HCT116 (cell line): Measurements from ENCODE around the gene IZUMO4. TPM values are rescaled to one million over a fixed set of nuclear protein-coding genes. Genes with fewer than 3 reads are reported as not detected.
A peak's percentile ranks its signal among the peaks of the same experiment; 100 is the strongest.
"Not testable (repeated sequence)": the region's sequence is repeated elsewhere in the genome, so short reads cannot be mapped to it uniquely, and the experiment has no call there.

ENCODE experiments used
- ATAC-seq: fragments of 200-7000 bp; cut with Tn5 transposase; 2 replicates; pipeline ENCODE4 v1.9.1; 2020; ENCODE audit warnings: mild to moderate bottlenecking, moderate library complexity
- BruUV-seq: library from RNA; stranded (reverse); fragments of 400-500 nt; replicated peaks from 2 replicates; lab custom pipeline; 2021; lab: Mats Ljungman, UMichigan
- CTCF ChIA-PET: fragments of 300-600 bp; sonication (Branson Sonifier 250); formaldehyde crosslinking; loops from one replicate; lab custom pipeline; 2021; ENCODE audit warnings: antibody characterized with exemption; lab: Charles Lee
- POLR2A ChIA-PET: fragments of 300-600, 350-600 bp; sonication (Branson Sonifier 250); formaldehyde crosslinking; loops from one replicate; lab custom pipeline; 2021; ENCODE audit warnings: antibody characterized with exemption; lab: Charles Lee
- RAD21 ChIA-PET, 2 experiments: fragments of 300-600 bp; sonication (Branson Sonifier 250); formaldehyde crosslinking; loops; one replicate each; lab custom pipeline; 2023; ENCODE audit warnings: low total read pairs in 2 of 2; ENCODE audit not compliant: uncharacterized antibody in 2 of 2, unreplicated experiment in 2 of 2, low non-redundant PET in 1 of 2; lab: Charles Lee
- DNase-seq: peaks from one replicate; pipeline ENCODE4 v3.0.0-alpha.2; 2010; ENCODE audit warnings: low read depth, low spot score
- H2AFZ ChIP-seq: fragments of 200-600 bp; shearing (Covaris generic), sonication (generic); 2 replicates; pipeline ENCODE4 v1.6.1; 2017; ENCODE audit warnings: low read depth, mixed run types, mixed read lengths, antibody characterized with exemption, low read length; ENCODE audit not compliant: poor library complexity, severe bottlenecking
- H3K27ac ChIP-seq: 2 replicates; pipeline ENCODE4 v1.5.1; 2012; ENCODE audit warnings: low read depth, low read length
- H3K27me3 ChIP-seq: fragments of 200-600 bp; sonication (generic); 2 replicates; pipeline ENCODE4 v1.6.1; 2016; ENCODE audit warnings: mixed run types, low read length, mixed read lengths; ENCODE audit not compliant: insufficient read depth
- H3K36me3 ChIP-seq, 2 experiments: fragments of 200-500 bp in 1 of 2; fragments of 200-600 bp in 1 of 2; sonication (Bioruptor generic) in 1 of 2; sonication (generic) in 1 of 2; 2 replicates each; pipeline versions ENCODE4 v1.5.1 to v1.6.1; 2014 to 2016; ENCODE audit warnings: low read length in 2 of 2, inconsistent platforms in 1 of 2, mixed read lengths in 1 of 2, mixed run types in 1 of 2; ENCODE audit not compliant: insufficient read depth in 2 of 2, control insufficient read depth in 1 of 2
- H3K4me1 ChIP-seq, 2 experiments: fragments of 200-600 bp in 1 of 2; sonication (generic) in 1 of 2; 2 replicates each; pipeline versions ENCODE4 v1.5.1 to v1.6.1; 2012 to 2017; ENCODE audit warnings: low read length in 2 of 2, inconsistent platforms in 1 of 2, mild to moderate bottlenecking in 1 of 2, mixed read lengths in 1 of 2, mixed run types in 1 of 2, moderate library complexity in 1 of 2; ENCODE audit not compliant: insufficient read depth in 2 of 2, control insufficient read depth in 1 of 2
- H3K4me2 ChIP-seq: fragments of 200-600 bp; sonication (generic); 2 replicates; pipeline ENCODE4 v1.6.1; 2017; ENCODE audit warnings: mixed run types, low read length, mixed read lengths
- H3K4me3 ChIP-seq, 2 experiments: fragments of 200-600 bp in 1 of 2; sonication (generic) in 1 of 2; replicated peaks in 1 of 2; 2 replicates each; pipeline ENCODE4 v1.5.1; 2011 to 2016; ENCODE audit warnings: low read length in 2 of 2, control low read depth in 1 of 2, low read depth in 1 of 2, mild to moderate bottlenecking in 1 of 2, mixed read lengths in 1 of 2, mixed run types in 1 of 2
- H3K79me2 ChIP-seq: fragments of 200-600 bp; sonication (generic); 2 replicates; pipeline ENCODE4 v1.6.1; 2017; ENCODE audit warnings: mild to moderate bottlenecking, mixed run types, low read length, moderate library complexity, mixed read lengths; ENCODE audit not compliant: insufficient read depth
- H3K9ac ChIP-seq: fragments of 200-600 bp; sonication (generic); 2 replicates; pipeline ENCODE4 v1.6.1; 2016; ENCODE audit warnings: low read length, mixed read lengths
- H3K9me2 ChIP-seq: fragments of 200-600 bp; sonication (generic), shearing (Covaris generic); 2 replicates; pipeline ENCODE4 v1.6.1; 2017; ENCODE audit warnings: mixed run types, mild to moderate bottlenecking, moderate library complexity; ENCODE audit not compliant: insufficient read depth
- H3K9me3 ChIP-seq, 2 experiments: fragments of 200-500 bp in 1 of 2; fragments of 200-600 bp in 1 of 2; sonication (Bioruptor generic) in 1 of 2; sonication (generic) in 1 of 2; 2 replicates each; pipeline ENCODE4 v1.6.1; 2014 to 2017; ENCODE audit warnings: low read length in 2 of 2, mixed read lengths in 2 of 2, inconsistent platforms in 1 of 2, low read depth in 1 of 2, mild to moderate bottlenecking in 1 of 2, mixed run types in 1 of 2, moderate library complexity in 1 of 2; ENCODE audit not compliant: control insufficient read depth in 1 of 2, insufficient read depth in 1 of 2
- H4K20me1 ChIP-seq: fragments of 200-600 bp; sonication (generic), shearing (Covaris generic); 2 replicates; pipeline ENCODE4 v1.6.1; 2017; ENCODE audit warnings: mixed run types, mild to moderate bottlenecking, moderate library complexity; ENCODE audit not compliant: insufficient read depth
- CBX3 ChIP-seq: IDR thresholded peaks from 2 replicates; pipeline ENCODE4 v1.6.1; 2012; ENCODE audit warnings: low read depth
- ELF1 ChIP-seq: IDR thresholded peaks from 2 replicates; pipeline ENCODE4 v1.6.1; 2012; ENCODE audit warnings: low read depth, borderline replicate concordance
- JUND ChIP-seq: IDR thresholded peaks from 2 replicates; pipeline ENCODE4 v1.6.1; 2012
- POLR2AphosphoS5 ChIP-seq: IDR thresholded peaks from 2 replicates; pipeline ENCODE4 v1.6.1; 2011; ENCODE audit warnings: mild to moderate bottlenecking, low read depth, low read length, moderate library complexity
- YY1 ChIP-seq: IDR thresholded peaks from 2 replicates; pipeline ENCODE4 v1.6.1; 2011; ENCODE audit warnings: low read length, low read depth, moderate library complexity, mild to moderate bottlenecking; ENCODE audit not compliant: insufficient replicate concordance; ENCODE audit errors: extremely low read depth
- ZNF274 ChIP-seq: fragments of 200-500 bp; sonication (Bioruptor generic); IDR thresholded peaks from 2 replicates; pipeline ENCODE4 v1.6.1; 2014; ENCODE audit warnings: mild to moderate bottlenecking, low read depth, low read length, inconsistent platforms
- intact Hi-C: fragments of 100-400 bp; cut with micrococcal nuclease; formaldehyde crosslinking; loops from 2 replicates; pipeline ENCODE4 v1.10.0; 2022
- total RNA-seq: library from RNA; stranded (reverse); gene quantifications from one replicate; pipeline ENCODE4 v1.2.1, GENCODE V29; 2021; ENCODE audit not compliant: unreplicated experiment
- TF ChIP-seq, protein P1 (sequence below): IDR thresholded peaks from 2 replicates; pipeline ENCODE4 v1.6.1; 2012

Gene IZUMO4
- total RNA-seq, 1 experiment from 2014 or later, result 6.1 TPM

DNA sequence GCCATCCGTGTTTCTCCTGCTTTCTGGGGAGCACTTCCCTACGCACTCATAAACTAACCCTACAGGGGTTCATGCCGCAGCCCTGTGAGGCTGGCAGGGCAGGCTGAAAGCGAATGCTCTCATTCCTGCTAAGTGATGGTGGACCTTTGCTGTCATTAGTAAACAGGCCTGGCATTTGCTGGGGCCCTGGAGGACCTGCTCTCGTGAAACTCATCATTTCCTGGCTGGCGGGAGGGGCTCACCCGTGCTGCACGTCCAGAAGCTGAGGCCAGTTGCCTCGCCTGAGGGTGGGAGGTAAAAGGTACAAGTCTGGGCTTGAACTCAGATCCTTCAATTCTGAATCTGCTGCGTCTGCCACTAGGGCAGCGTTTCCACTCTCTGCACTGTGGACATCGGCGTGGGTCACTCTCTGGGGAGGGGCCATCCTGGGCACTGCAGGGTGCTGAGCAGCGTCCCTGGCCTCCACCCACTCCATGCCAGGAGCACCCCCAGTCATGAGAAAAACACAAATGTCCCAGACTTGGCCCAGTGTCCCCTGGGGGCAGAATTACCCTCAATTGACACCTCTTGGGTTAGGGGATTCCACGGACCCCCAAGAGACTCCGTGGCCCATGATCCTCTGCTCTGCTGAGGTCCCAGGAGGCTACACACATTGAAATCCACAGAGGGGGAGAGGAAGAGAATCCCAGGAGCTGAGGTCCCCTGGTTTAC lies 7.6 kb upstream of the IZUMO4 start (continued):
- TF ChIP-seq ELF1, result no peak

DNA sequence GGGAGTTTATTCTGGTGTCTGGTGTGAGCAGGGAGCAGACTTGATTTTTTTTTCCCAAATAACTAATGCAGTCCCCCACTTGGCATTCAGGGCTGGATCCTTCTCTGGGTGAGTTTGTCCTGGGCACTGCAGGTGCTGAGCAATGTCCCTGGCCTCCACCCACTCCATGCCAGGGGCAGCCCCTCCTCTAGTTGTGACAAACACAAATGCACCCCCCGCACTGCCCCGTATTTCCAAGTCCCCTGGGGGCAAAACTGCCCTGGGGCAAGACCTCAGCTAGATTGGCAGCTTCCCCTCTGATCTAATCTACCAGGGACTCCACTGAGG lies 7.0 kb upstream of the IZUMO4 start:
- H3K4me3 ChIP-seq, result 0 out of 4 replicates have a peak overlapping the region, but pooled peaks of 1 of the 2 experiments have one; percentile 16
- intact Hi-C loops, result no loop called here
- H2AFZ ChIP-seq, result no peak overlapping the region
- DNase-seq (no peak), ATAC-seq (no peak)
- H3K9me3 ChIP-seq, result no peaks in the 10 kb centered on the region
- H3K27me3 ChIP-seq, result no peaks in the 10 kb centered on the region
- no peaks in the 10 kb centered on the region for H3K9me2 ChIP-seq
- POLR2A ChIA-PET, result no interaction called here
- peak overlapping the region; percentile 38 for H3K9ac ChIP-seq
- TF ChIP-seq ZNF274 (no peak), POLR2AphosphoS5 (peak; percentile 19; the same call in 1 of the 2 replicates), CBX3 (no peak), YY1 (no peak), JUND (no peak)
- TF ChIP-seq, protein P1, sequence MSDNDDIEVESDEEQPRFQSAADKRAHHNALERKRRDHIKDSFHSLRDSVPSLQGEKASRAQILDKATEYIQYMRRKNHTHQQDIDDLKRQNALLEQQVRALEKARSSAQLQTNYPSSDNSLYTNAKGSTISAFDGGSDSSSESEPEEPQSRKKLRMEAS, result no peak
- CTCF ChIA-PET, result no interaction called here
- H3K27ac ChIP-seq, result peak overlapping the region; percentile 54; the same call in 1 of the 2 replicates
- peaks cover 18% of the 10 kb centered on the region for H3K79me2 ChIP-seq
- peaks cover 2 to 3% of the 10 kb centered on the region in 2 experiments; a peak in 1 of 4 replicates for H3K36me3 ChIP-seq
- H3K4me1 ChIP-seq, result peaks cover 39 to 60% of the 10 kb centered on the region in 2 experiments
- no peaks in the 10 kb centered on the region for H4K20me1 ChIP-seq
- no TSS peak for BruUV-seq
- peak overlapping the region; percentile 65 for H3K4me2 ChIP-seq
- RAD21 ChIA-PET, result no interaction called here

DNA sequence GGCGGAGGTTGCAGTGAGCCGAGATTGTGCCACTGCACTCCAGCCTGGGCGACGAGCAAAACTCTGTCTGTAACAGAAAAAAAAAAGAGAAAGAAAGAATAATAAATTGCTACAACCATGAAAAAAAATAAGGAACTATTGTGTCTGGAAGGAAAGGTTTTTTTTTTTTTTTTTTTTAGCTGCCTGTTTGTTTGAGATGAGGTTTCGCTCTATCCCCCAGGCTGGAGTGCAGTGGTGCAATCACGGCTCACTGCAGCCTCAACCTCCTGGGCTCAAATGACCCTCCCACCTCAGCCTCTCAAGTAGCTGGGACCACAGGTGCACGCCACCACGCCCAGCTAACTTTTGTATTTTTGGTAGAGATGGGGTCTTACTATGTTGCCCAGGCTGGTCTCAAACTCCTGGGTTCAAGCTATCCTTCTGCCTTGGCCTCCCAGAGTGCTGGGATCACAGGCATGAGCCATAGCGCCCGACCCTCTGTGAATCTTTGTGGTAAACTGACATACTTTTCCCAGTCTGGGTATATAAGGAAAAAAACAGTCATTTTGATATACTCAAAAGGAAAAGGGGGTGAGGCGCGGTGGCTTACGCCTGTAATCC lies 4.7 kb upstream of the IZUMO4 start:
- BruUV-seq, H3K9ac ChIP-seq, RAD21 ChIA-PET, intact Hi-C loops, H3K36me3 ChIP-seq, H3K4me2 ChIP-seq, H3K9me2 ChIP-seq, H3K4me3 ChIP-seq, H2AFZ ChIP-seq, H3K27me3 ChIP-seq, H4K20me1 ChIP-seq, DNase-seq, H3K9me3 ChIP-seq, ATAC-seq, H3K27ac ChIP-seq: not testable (repeated sequence)
- Histone ChIP-seq H3K4me1 (peaks cover 32 to 56% of the 10 kb centered on the region in 2 experiments), H3K79me2 (peaks cover 29% of the 10 kb centered on the region)
- CTCF ChIA-PET, result interaction anchor here (0.6 to 0.9 kb wide), 2 partner anchors 21 to 76 kb away, joined by 3 to 9 read pairs; partner anchors contain the start of gene BTBD2
- POLR2A ChIA-PET, result interaction anchor here (0.6 kb wide), 3 partner anchors 19 to 68 kb away, joined by 3 to 4 read pairs (median 3); no protein-coding TSS in a partner anchor
